Vagina (tissue), 2 donors: ENCODE measurements around the gene SCN4B. TPM values are rescaled to one million over a fixed set of nuclear protein-coding genes. Genes with fewer than 3 reads are reported as not detected.

Experiments used
- DNase-seq, 2 donors: peaks; one replicate each; pipeline ENCODE4 v3.0.0-alpha.2; 2017; ENCODE audit errors: extremely low spot score in 2 of 2
- H3K27ac ChIP-seq: fragments of 200-600 bp; sonication (generic); one replicate; pipeline ENCODE4 v1.5.1; 2019
- H3K27me3 ChIP-seq: fragments of 200-600 bp; sonication (generic); one replicate; pipeline ENCODE4 v1.5.1; 2019
- H3K36me3 ChIP-seq, 2 donors: fragments of 200-600 bp; sonication (generic); one replicate each; pipeline ENCODE4 v1.5.1; 2017 to 2019
- H3K4me1 ChIP-seq: fragments of 200-600 bp; sonication (generic); one replicate; pipeline ENCODE4 v1.5.1; 2019
- H3K4me3 ChIP-seq, 2 donors: fragments of 200-600 bp; sonication (generic); 1 replicate in 1 of 2; 2 replicates in 1 of 2; pipeline ENCODE4 v1.5.1; 2016 to 2019
- H3K9me3 ChIP-seq: fragments of 200-600 bp; sonication (generic); one replicate; pipeline ENCODE4 v1.5.1; 2019
- POLR2A ChIP-seq, 2 donors: fragments of 450-650 bp; IDR thresholded peaks; one replicate each; pipeline ENCODE4 v1.6.1; 2017; ENCODE audit warnings: antibody characterized with exemption in 2 of 2, mild to moderate bottlenecking in 2 of 2, moderate library complexity in 2 of 2
- POLR2AphosphoS5 ChIP-seq, 2 donors: sonication (generic); formaldehyde crosslinking; IDR thresholded peaks; one replicate each; pipeline ENCODE4 v1.9.0; 2017; ENCODE audit warnings: antibody characterized with exemption in 2 of 2, mild to moderate bottlenecking in 2 of 2, low read depth in 1 of 2; ENCODE audit not compliant: insufficient read depth in 1 of 2
- intact Hi-C: fragments of 100-400 bp; cut with DNase I; formaldehyde crosslinking; loops from one replicate; pipeline ENCODE4 v1.15.1; 2023
- total RNA-seq: library from RNA; depleted of rRNA; stranded (reverse); fragments of >200 nt; gene quantifications from one replicate; pipeline ENCODE4 v1.2.3, GENCODE V29; 2016
- TF ChIP-seq, protein P1 (sequence below), 3 experiments: fragments of 450-650 bp in 2 of 3; fragments of 200-600 bp in 1 of 3; sonication (generic) in 1 of 3; IDR thresholded peaks; one replicate each; pipeline ENCODE4 v1.5.1; 2017 to 2019; ENCODE audit warnings: antibody characterized with exemption in 3 of 3, mild to moderate bottlenecking in 2 of 3, moderate library complexity in 2 of 3

Gene SCN4B
- total RNA-seq, 1 donor from 2014 or later: 0.98 TPM

DNA sequence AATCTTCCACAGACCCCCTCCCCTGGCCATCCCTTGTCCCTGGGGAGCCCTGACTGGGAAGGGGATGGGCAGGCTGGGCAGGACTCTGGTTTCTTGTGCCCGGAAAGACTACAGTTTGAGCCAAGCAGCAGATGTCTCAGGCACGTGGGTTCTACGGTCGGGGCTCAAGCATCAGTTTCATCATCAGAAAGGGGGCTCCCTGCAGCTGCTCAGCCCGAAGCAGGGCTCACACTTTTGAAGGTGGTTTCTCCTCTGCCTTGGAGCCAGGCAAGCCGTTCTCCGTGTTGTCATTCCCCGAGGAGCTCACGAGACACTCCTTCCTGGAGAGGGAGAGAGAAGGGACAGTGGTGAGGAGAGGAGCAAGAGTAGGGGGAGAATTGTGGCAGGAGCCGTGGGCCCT is 15.8 kb downstream of the SCN4B start:
- DNase-seq: no peak

DNA sequence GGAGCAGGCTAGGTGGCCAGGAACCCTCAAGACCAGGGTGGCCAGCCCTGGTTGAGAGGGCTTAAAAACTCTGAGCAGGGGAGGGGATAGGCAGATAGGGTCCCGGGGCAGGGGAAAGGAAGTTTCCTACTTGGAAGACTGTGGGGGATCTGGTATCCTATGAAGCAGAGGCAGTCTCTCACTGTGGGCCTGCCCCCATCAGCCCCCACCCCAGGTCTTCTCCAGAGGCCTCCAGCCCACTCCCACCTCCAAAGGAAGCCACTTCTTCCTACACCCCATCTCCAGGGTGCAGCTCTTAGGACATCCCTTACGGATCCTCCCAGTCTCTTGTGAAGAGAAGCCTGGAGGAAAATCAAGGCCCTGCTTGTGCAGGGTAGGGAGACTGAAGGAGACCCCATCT is 16.3 kb downstream of the SCN4B start:
- Histone ChIP-seq H3K4me3 (no peak overlapping the region), H3K36me3 (no peaks in the 10 kb centered on the region), H3K27me3 (no peaks in the 10 kb centered on the region), H3K27ac (no peak overlapping the region), H3K9me3 (no peaks in the 10 kb centered on the region), H3K4me1 (no peaks in the 10 kb centered on the region)
- DNase-seq: no peak
- intact Hi-C loops: no loop called here
- TF ChIP-seq POLR2AphosphoS5 (IDR thresholded peaks at IDR 0.05; ENCODE audit: insufficient read depth in 1 of 2, low read depth in 1 of 2): no peak

More for the DNA sequence above, 15.8 kb downstream of the SCN4B start:
- Histone ChIP-seq H3K27me3 (no peaks in the 10 kb centered on the region), H3K4me3 (no peak overlapping the region), H3K9me3 (no peaks in the 10 kb centered on the region), H3K36me3 (no peaks in the 10 kb centered on the region), H3K27ac (no peak overlapping the region), H3K4me1 (no peaks in the 10 kb centered on the region)
- no peak for TF ChIP-seq POLR2A (IDR thresholded peaks at IDR 0.05)
- no peak for TF ChIP-seq POLR2AphosphoS5 (IDR thresholded peaks at IDR 0.05; ENCODE audit: insufficient read depth in 1 of 2, low read depth in 1 of 2)
- TF ChIP-seq, protein P1, sequence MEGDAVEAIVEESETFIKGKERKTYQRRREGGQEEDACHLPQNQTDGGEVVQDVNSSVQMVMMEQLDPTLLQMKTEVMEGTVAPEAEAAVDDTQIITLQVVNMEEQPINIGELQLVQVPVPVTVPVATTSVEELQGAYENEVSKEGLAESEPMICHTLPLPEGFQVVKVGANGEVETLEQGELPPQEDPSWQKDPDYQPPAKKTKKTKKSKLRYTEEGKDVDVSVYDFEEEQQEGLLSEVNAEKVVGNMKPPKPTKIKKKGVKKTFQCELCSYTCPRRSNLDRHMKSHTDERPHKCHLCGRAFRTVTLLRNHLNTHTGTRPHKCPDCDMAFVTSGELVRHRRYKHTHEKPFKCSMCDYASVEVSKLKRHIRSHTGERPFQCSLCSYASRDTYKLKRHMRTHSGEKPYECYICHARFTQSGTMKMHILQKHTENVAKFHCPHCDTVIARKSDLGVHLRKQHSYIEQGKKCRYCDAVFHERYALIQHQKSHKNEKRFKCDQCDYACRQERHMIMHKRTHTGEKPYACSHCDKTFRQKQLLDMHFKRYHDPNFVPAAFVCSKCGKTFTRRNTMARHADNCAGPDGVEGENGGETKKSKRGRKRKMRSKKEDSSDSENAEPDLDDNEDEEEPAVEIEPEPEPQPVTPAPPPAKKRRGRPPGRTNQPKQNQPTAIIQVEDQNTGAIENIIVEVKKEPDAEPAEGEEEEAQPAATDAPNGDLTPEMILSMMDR (IDR thresholded peaks at IDR 0.05): no peak
- intact Hi-C loops: no loop called here

DNA sequence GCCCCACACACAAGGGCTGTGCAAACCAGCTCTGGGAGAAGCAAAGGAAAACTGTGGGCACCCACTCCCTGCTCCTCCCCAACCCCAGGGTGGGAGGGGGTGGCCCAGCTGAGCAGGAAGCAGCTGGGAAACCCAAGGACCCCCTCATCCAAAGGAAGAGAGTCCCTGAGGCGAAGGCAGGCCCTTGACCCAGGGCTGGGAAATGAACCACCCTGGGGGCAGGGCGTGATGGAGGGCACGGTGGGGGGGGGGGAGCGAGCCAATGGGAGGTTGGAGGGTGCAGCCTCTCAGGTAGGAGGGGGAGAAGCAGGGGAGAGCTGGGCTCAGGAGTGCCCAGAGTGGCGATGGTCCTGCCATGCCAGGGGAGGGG is 16.8 kb downstream of the SCN4B start:
- intact Hi-C loops: no loop called here
- no peak for DNase-seq
- Histone ChIP-seq H3K9me3 (no peaks in the 10 kb centered on the region), H3K27ac (no peak overlapping the region), H3K4me1 (no peaks in the 10 kb centered on the region), H3K36me3 (no peaks in the 10 kb centered on the region), H3K27me3 (no peaks in the 10 kb centered on the region), H3K4me3 (no peak overlapping the region)
- no peak for TF ChIP-seq POLR2A (IDR thresholded peaks at IDR 0.05)
- TF ChIP-seq POLR2AphosphoS5 (IDR thresholded peaks at IDR 0.05; ENCODE audit: insufficient read depth in 1 of 2, low read depth in 1 of 2): no peak
- TF ChIP-seq, protein P1 (IDR thresholded peaks at IDR 0.05): no peak

DNA sequence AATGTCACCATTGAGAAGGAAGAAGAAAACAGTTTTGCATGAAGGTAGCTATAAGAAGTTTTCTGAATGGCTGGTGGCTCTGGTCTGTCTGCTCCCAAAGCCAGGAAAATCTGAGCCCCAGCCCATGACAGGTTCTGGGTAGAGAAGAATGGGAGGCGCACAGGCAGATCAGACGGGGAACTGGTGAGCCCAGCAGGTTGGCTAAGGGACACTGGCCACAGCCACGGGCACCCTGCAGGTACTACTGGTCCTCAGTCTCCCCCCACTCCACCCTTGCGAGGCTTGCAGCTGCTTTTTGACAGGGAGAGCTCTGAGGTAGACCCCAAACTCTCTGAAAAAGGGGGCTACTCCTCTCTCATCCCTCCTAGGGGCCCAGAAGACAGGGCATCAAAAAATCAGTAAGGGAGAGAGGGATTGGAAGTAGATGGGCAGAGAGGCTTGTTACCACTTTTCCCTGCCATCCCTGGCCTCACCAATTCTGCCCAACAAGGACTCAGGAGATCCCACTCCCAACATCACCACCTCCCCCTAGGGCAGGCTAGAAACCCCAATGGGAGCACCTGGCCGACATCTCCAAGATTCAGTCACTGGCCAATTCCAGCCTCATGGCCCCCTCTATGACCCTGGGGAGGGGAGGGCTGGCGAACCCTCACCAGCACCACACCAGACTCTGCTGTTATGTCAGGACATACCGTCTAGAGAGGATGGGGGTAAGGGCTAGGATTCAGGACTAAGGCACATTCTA is 17.4 kb downstream of the SCN4B start:
- Histone ChIP-seq H3K4me3 (no peak overlapping the region), H3K36me3 (no peaks in the 10 kb centered on the region), H3K27me3 (no peaks in the 10 kb centered on the region), H3K9me3 (no peaks in the 10 kb centered on the region), H3K4me1 (no peaks in the 10 kb centered on the region), H3K27ac (no peak overlapping the region)
- no peak for TF ChIP-seq POLR2AphosphoS5 (IDR thresholded peaks at IDR 0.05; ENCODE audit: insufficient read depth in 1 of 2, low read depth in 1 of 2)
- TF ChIP-seq, protein P1 (IDR thresholded peaks at IDR 0.05): no peak
- no peak for TF ChIP-seq POLR2A (IDR thresholded peaks at IDR 0.05)
- intact Hi-C loops: no loop called here
- DNase-seq: no peak

DNA sequence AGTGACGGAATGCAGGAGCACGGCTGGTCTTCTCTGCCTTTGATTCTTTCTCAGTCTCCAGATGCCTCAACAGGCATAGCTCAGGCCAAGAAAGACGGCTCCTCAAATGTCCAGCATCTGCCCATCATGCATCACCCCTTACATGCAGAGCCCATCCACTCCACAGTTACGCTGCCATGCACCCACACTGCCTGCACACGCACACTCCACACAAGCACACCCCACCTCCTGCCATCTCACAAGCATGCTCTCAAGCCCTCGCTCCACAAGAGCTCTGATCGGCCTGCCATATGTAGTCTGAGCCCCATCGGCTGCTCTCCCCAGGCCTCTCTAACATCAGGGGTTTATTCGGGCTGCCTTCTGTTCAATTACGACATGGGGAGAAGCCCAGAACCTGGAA is 18.8 kb downstream of the SCN4B start:
- TF ChIP-seq POLR2AphosphoS5 (IDR thresholded peaks at IDR 0.05; ENCODE audit: insufficient read depth in 1 of 2, low read depth in 1 of 2): no peak
- TF ChIP-seq, protein P1 (IDR thresholded peaks at IDR 0.05): no peak
- TF ChIP-seq POLR2A (IDR thresholded peaks at IDR 0.05): no peak
- H3K4me1 ChIP-seq: no peaks in the 10 kb centered on the region
- no peaks in the 10 kb centered on the region for H3K27me3 ChIP-seq
- DNase-seq: no peak
- H3K27ac ChIP-seq: no peak overlapping the region
- intact Hi-C loops: no loop called here
- no peak overlapping the region for H3K4me3 ChIP-seq
- no peaks in the 10 kb centered on the region for H3K36me3 ChIP-seq
- no peaks in the 10 kb centered on the region for H3K9me3 ChIP-seq
